Measurements from ENCODE around the gene COX8A. TPM values are rescaled to one million over a fixed set of nuclear protein-coding genes. Genes with fewer than 3 reads are reported as not detected.

COX8A gene
- total RNA-seq = 333 and 338 TPM in 2 replicates

GRCh38 chr11:63974259-63975143 is at the start of gene COX8A:
COX8A (plus strand) TSS chr11:63974620; CDS start chr11:63974681, 61 bp downstream.

GRCh38 chr11:63938479-63939396 is 35.7 kb upstream of the COX8A start, which contains the start of gene NAA40:
NAA40 (plus strand) TSS chr11:63939002; CDS start chr11:63939097, 95 bp downstream.

GRCh38 chr11:63986156-63986931 is 11.9 kb downstream of the COX8A start, which contains the start of gene OTUB1:
OTUB1 (plus strand) TSS chr11:63986438; CDS start chr11:63986457, 19 bp downstream.

Other genes starting within 250 kb of the COX8A start
- 17.7 and 19.2 TPM in 2 replicates for gene ZFTA, start 205.8 kb upstream of the COX8A start, total RNA-seq
- 10.7 and 15.6 TPM in 2 replicates for gene SPINDOC, start 161.2 kb upstream of the COX8A start, total RNA-seq
- gene MARK2, start 135.5 kb upstream of the COX8A start, total RNA-seq = 10.3 and 12.0 TPM in 2 replicates
- 2.3 and 5.8 TPM in 2 replicates for gene RCOR2, start 57.5 kb upstream of the COX8A start, total RNA-seq
- gene NAA40, start 35.6 kb upstream of the COX8A start, total RNA-seq = 10.9 and 13.8 TPM in 2 replicates
- 43.1 and 44.3 TPM in 2 replicates for gene OTUB1, start 11.8 kb downstream of the COX8A start, total RNA-seq
- gene FLRT1, start 61.3 kb downstream of the COX8A start, total RNA-seq = 0.03 and 0.07 TPM in 2 replicates
- gene MACROD1, start 191.5 kb downstream of the COX8A start, total RNA-seq = 12.6 and 19.2 TPM in 2 replicates
- 111 and 134 TPM in 2 replicates for gene STIP1, start 211.6 kb downstream of the COX8A start, total RNA-seq
- 4.1 and 21.1 TPM in 2 replicates for gene FERMT3, start 232.1 kb downstream of the COX8A start, total RNA-seq